GM19035 (cell line): ENCODE results near the gene KCND3.

ENCODE experiments used
- ATAC-seq: cut with Tn5 transposase; IDR thresholded peaks from one replicate; pipeline ENCODE4 v1.9.1; 2021; ENCODE audit not compliant: unreplicated experiment

KCND3 gene

DNA sequence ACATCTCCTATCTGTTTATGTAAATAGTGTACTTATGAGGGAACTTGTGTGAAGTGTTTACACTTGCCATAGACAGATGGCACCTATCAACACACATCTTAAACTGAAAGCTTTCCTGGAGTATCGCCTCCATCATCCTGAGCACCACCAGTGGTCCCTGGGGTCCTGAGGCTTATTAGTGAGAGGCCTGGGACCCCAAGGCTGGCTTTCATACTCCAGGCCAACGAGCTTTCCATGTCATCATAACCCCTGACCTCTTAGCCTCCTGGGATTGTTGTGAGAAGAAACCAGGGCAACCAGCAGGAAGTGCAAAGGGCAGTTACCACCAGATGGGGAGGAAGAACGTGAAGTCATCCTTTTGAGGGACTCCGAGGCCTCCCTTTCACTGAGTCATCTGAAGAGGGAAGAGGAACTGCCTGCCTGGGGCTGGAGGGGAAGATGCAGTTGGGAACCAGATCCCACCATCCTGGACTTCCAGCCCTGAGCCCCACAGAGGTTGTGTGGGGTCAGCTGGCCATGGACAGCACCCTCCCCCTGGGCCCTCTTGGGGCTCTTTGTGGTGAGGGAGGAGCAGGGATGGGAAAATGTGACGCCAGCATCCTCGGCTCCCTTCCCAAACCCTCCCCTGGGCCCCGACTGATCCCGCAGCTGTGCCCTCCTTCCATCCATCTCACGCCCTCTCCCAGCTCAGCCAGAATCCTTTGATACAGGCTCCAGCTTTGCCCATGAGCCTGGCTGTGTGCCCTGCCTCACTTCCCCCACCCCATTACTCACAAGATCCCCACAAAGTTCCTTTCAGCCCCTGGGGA lies 256.1 kb downstream of the KCND3 start:
- ATAC-seq, result no peak

GRCh38 chr1:111732718-111733117 lies 256.8 kb downstream of the KCND3 start:
- no peak for ATAC-seq

DNA sequence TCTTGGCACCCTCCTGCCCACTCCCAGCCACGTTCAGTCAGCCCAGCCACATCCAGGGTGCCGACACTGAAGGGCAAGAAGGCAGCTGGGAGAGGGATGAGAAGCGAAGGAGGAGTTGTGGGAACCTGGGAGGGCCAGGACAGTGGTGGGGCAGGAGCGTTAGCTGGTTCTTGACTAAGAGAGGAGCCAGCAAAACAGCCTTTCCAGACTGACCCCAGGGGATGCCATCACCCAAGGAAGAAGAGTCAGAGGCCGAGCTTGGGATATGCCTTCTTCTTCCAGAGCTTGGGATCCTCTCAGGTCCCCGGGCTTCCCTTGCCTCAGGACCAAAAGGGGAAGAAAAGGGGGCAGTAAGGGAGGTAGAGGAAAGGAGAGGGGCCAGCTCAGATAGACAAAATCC lies 257.5 kb downstream of the KCND3 start:
- ATAC-seq, result no peak

DNA sequence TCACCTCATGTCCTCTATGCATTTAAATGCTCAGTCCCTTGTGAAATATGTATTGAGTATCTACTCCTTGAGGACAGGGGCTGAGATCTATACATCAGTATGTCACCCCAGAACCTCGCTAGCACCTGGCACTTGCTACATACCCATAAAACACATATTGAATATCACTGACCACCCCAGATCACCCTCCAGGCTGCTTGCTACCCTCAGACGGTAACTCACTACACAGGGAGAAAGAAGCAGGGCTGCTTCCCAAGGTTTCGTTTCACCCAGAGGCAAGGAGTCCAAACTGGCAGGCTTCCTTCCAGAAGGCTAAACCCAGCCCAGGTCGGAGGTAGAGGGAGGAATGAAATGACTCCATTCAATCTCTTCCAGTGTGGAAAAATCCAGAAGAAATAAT lies 258.8 kb downstream of the KCND3 start:
- ATAC-seq, result no peak

GRCh38 chr1:111729946-111730681 lies 259.4 kb downstream of the KCND3 start:
- ATAC-seq, result no peak

DNA sequence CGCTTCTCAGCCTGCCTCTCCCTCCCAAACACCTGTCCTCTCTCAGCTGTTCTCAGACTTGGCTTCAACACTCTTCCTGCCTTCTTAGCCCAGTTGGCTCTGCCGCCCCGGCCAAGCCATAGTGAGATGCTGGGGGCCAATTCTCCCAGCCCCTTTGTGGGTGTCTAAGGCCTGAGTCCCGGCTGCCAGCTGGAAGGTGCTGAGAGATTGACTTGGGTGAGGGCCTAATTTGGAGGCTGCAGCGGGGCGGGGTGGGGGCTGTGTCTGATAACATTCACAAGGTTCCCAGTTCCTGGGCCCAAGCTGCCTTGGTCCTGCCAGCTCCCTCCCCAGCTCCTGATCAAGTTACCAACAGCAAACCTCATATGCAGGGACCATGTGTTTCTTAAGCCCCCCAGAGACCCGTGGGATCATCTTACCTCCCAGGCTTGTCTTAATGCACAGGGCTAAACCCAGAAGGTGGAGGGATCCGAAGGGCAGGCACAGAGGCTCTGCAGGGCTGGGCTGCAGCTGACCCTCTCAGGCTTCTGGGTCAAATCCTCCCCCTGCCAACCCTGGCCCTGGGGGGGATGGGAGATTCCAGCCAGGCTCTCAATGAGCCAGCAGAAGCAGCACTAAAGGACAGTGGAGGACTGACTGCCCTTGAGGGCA lies 260.1 kb downstream of the KCND3 start:
- ATAC-seq, result no peak

DNA sequence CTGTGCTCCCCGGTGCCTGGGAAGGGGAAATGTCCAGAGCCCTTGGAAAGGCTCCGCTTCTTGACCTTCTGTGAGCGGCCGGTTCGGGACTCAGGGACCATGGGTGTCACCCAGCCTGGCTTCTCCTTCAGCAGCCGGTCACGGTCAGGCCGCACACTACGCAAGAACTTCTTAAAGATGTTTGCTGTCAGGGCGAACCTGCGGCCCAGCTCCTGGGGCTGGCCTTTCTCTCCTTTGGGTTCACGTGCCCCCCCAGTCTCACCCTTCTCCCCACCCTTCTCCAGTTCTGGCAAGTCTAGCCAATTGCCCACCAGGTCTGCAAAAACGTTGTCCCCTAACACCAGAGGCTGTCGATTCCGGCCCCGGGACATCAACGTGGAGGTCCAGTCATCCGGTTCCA lies 262.4 kb downstream of the KCND3 start:
- ATAC-seq, result no peak

- no peak for ATAC-seq
These were observed 264.3 kb downstream of the KCND3 start for GRCh38 chr1:111725192-111725591.

DNA sequence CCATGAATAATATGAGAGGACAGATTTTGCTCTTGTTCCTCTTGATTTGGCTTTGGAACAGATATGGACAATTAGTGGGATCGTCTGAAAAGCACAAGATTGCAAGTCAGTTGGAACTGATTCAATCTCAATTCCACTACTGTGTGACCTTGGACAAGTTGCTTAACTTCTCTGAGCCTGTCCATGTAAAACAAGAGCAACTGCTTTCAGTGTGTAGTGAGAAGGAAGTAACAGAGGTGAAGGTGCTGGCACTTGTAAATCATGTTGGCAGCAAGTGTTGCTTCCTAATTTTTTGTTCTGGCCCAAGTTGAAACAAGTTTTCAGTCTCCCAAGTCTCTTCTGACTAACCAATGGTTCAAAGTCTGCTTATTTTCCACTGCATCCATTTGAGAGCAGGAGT lies 265.6 kb downstream of the KCND3 start:
- no peak for ATAC-seq

DNA sequence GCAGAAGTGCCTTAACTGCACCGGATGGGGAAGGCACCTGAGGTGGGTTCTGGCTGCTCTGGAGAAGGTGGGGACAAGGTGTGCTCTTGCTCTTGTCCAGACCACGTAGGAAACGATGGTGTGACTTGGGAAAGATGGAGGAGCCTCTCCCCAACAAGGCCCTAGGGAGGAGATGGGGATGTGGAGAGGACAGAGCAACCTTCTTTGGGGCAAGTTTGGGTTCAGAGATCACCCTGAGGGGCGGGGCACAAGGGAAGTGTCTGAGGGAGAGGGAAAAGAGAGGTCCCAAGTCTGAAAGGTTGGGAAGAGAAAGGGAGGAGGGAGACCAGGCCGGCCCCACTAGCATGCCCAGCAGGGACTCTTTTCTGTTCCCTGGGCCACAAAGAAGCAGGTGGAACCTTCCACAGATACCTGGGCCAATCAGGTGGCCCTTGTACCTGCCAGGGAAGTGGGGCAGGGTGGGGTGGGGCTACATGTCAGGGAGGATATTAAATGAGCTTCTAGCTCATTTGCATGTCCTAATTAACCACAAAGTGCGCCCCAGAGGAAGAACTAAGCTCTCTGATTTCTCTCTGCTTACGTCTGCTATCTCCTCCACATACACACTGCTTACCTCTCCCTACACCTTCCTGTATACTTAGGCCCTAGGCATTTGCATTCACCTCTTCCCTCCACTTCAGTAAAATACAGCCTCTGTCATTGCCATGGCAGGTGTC lies 266.2 kb downstream of the KCND3 start:
- no peak for ATAC-seq

- no peak for ATAC-seq
These were observed 268.3 kb downstream of the KCND3 start for GRCh38 chr1:111720977-111721786.
